Cardiac muscle cell (in vitro differentiated cells and primary cell): ENCODE results near the gene RSPO4. TPM values are rescaled to one million over a fixed set of nuclear protein-coding genes. Genes with fewer than 3 reads are reported as not detected.

Experiments used
- DNase-seq, 2 donors: peaks; one replicate each; pipeline versions ENCODE4 v3.0.0 to v3.0.0-alpha.2; 2010 to 2017; ENCODE audit warnings: low read depth in 1 of 2, low spot score in 1 of 2
- H3K27ac ChIP-seq: fragments of 200-600 bp; sonication (generic); 2 replicates; pipeline ENCODE4 v1.5.1; 2016
- H3K27me3 ChIP-seq: fragments of 200-600 bp; sonication (generic); 2 replicates; pipeline ENCODE4 v1.6.0; 2016; ENCODE audit warnings: control low read depth
- H3K36me3 ChIP-seq: fragments of 200-600 bp; sonication (generic); 2 replicates; pipeline ENCODE4 v1.5.1; 2016; ENCODE audit warnings: control low read depth
- H3K4me1 ChIP-seq: fragments of 200-600 bp; sonication (generic); 2 replicates; pipeline ENCODE4 v1.8.1; 2017; ENCODE audit warnings: low read depth, mild to moderate bottlenecking, mixed run types
- H3K4me3 ChIP-seq: fragments of 200-600 bp; sonication (generic); 2 replicates; pipeline ENCODE4 v1.5.1; 2016; ENCODE audit warnings: mild to moderate bottlenecking
- H3K9me3 ChIP-seq: fragments of 200-600 bp; sonication (generic); 2 replicates; pipeline ENCODE4 v1.5.1; 2017; ENCODE audit warnings: low read depth, mild to moderate bottlenecking, control low read depth
- CTCF ChIP-seq: IDR thresholded peaks from 2 replicates; pipeline ENCODE4 v1.5.1; 2012; ENCODE audit warnings: low read depth, mild to moderate bottlenecking, low read length
- polyA plus RNA-seq: library from polyadenylated mRNA; unstranded; fragments of >200 nt; fragmentation: Nextera tagmentation; extraction: Ambion mirVana; gene quantifications from 2 replicates; pipeline ENCODE4 v1.2.1, GENCODE V29; 2016
- total RNA-seq: library from RNA; depleted of rRNA; stranded (reverse); fragments of >200 nt; gene quantifications from 2 replicates; pipeline ENCODE4 v1.2.3, GENCODE V29; 2016

The RSPO4 gene
- total and polyA plus RNA-seq, 2 experiments from 2014 or later, result 8.1 to 8.4 TPM

- Histone ChIP-seq H3K36me3 (no peaks in the 10 kb centered on the region), H3K27ac (no peak overlapping the region), H3K27me3 (no peaks in the 10 kb centered on the region), H3K4me3 (no peak overlapping the region), H3K4me1 (peaks cover 18% of the 10 kb centered on the region), H3K9me3 (no peaks in the 10 kb centered on the region)
- no peak for DNase-seq
- TF ChIP-seq CTCF, result no peak
Observed at GRCh38 chr20:925516-925915, 76.6 kb downstream of the RSPO4 start.

- Histone ChIP-seq H3K9me3 (no peaks in the 10 kb centered on the region), H3K4me3 (no peak overlapping the region), H3K27ac (no peak overlapping the region), H3K4me1 (peaks cover 18% of the 10 kb centered on the region), H3K27me3 (no peaks in the 10 kb centered on the region), H3K36me3 (no peaks in the 10 kb centered on the region)
- DNase-seq, result no peak
- TF ChIP-seq CTCF, result no peak
Observed at GRCh38 chr20:924639-925038, 77.5 kb downstream of the RSPO4 start.

DNA sequence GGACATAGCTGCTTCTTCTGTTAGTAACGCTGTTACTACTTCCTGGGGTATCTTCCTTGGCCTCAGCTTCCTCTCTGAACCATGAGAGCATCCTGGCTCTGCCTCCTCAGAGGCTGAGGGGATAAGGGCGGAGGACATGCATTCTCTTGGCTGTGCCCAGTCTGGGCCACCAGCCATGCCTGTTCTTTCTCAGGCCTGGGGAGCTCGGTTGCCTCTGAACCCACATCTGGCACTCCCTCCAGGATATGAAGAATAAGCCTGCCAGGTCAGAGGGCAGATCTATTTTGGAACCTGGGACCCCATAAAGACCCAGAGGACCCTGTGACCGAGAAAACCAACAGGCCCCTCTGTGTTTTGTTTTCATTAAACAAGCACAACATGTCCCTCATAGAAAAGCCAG lies 79.3 kb downstream of the RSPO4 start:
- no peak overlapping the region for H3K27ac ChIP-seq
- TF ChIP-seq CTCF, result no peak

GRCh38 chr20:921068-921467 lies 81.0 kb downstream of the RSPO4 start:
- Histone ChIP-seq H3K27me3 (no peaks in the 10 kb centered on the region), H3K4me3 (no peak overlapping the region), H3K4me1 (peaks cover 15% of the 10 kb centered on the region), H3K27ac (no peak overlapping the region), H3K36me3 (no peaks in the 10 kb centered on the region), H3K9me3 (no peaks in the 10 kb centered on the region)
- no peak for TF ChIP-seq CTCF
- DNase-seq, result no peak

More for the DNA sequence above, 79.3 kb downstream of the RSPO4 start:
- peaks cover 18% of the 10 kb centered on the region for H3K4me1 ChIP-seq
- DNase-seq, result no peak
- no peaks in the 10 kb centered on the region for H3K27me3 ChIP-seq
- no peaks in the 10 kb centered on the region for H3K36me3 ChIP-seq
- no peak overlapping the region for H3K4me3 ChIP-seq
- no peaks in the 10 kb centered on the region for H3K9me3 ChIP-seq

DNA sequence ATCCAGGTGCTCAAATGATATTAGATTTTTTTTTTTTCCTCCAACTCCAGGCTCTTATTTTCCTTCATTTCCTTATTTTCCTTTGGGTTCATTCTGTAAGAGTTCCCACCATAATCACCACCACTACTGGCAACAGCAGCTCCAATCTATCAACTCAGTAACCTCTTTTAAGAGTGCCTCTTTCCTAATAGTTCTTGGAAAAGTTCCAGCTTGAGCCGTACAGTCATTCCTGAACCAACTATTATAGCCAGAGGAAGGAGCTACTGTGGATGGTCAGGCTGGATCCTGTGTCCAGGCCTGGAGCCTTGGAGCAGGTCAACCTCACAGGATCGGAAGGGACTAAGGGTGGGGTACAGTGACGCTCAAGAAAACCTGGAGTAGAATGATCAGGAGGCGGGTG lies 81.8 kb downstream of the RSPO4 start:
- peak in 1 of 2 donors; percentile 61 for DNase-seq
- no peak overlapping the region for H3K4me3 ChIP-seq
- no peaks in the 10 kb centered on the region for H3K36me3 ChIP-seq
- peaks cover 15% of the 10 kb centered on the region for H3K4me1 ChIP-seq
- no peaks in the 10 kb centered on the region for H3K9me3 ChIP-seq
- H3K27ac ChIP-seq, result no peak overlapping the region
- no peaks in the 10 kb centered on the region for H3K27me3 ChIP-seq
- TF ChIP-seq CTCF, result no peak

DNA sequence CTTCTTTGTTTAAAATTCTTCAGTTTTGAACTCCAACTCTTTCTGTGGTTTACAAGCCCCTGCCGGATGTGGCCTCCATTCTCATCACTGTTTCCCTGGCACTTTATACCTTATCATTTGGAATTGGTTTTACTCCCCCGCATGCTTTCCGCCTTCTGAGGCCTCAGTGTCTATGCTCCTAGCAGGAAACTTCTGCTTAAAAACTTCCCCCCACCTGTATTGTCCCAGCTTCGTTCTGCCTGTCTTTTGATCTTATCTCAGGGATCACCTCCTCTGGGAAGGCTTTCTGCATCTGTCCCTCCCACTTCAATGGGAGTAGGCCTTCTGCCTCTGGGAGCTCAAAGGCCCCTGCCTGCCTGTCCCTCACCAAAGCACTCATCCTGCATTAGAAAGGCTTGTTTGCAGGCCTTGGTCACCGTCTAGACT lies 82.6 kb downstream of the RSPO4 start:
- DNase-seq, result peak in 1 of 2 donors; percentile 44
- no peaks in the 10 kb centered on the region for H3K36me3 ChIP-seq
- no peaks in the 10 kb centered on the region for H3K27me3 ChIP-seq
- H3K4me3 ChIP-seq, result no peak overlapping the region
- no peaks in the 10 kb centered on the region for H3K9me3 ChIP-seq
- no peak for TF ChIP-seq CTCF
- peaks cover 19% of the 10 kb centered on the region for H3K4me1 ChIP-seq
- no peak overlapping the region for H3K27ac ChIP-seq
